ENCODE results near the gene TOMM20L. TPM values are rescaled to one million over a fixed set of nuclear protein-coding genes. Genes with fewer than 3 reads are reported as not detected.
"Not testable (repeated sequence)": the region's sequence is repeated elsewhere in the genome, so short reads cannot be mapped to it uniquely, and the experiment has no call there.

TOMM20L gene
- total RNA-seq: not detected in 2 replicates
- polyA plus RNA-seq (2012): not detected

DNA sequence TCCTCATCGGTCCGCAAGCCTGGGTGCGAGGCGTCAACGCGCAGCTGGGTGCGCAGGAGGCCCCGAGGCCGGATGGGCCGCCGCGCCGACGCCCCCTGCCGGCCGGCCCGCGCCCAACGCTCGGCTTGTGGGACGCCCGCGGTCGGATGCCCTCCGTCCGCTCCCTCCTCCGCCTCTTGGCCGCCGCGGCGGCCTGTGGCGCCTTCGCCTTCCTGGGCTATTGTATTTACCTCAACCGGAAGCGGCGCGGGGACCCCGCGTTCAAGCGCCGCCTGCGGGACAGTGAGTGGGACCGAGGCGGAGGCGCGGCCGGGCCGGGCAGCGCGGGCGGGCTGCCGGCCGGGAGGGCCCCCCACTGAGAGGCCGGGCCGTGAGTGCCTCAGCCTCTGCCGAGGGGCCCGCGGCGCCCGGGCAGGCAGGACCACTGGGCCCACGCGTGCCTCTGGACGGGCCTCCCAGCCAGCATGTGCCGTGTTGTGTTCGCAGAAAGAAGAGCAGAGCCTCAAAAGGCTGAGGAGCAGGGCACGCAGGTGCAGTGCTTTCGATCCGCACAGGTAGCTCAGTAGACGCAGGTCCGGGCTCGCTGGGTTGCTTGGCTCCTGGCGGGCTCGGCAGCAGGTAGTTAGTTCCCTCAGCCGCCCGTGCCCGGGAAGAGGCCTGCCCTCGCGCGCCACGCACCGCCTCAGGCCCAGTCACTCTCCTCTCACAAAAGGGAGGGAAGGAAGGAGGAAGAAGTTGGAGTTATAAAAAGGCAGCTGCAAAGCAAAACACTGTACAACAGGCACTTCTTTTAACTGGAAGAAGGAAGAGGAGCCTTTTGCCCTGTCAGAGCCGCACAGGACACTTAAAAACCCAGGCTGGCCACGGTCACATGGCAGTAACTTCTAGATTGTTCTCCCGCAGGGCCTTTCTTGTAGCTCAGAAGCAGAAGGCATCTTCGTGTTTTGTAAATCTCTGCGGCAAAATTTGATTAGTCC is at the start of gene TOMM20L:
Gene TOMM20L, plus strand, starts transcription at position 119 of the 977 bp plus-strand sequence. Its CDS starts 28 bp downstream, at position 147.
- DNase-seq (ENCODE audit: low read depth): peak; percentile 68

DNA sequence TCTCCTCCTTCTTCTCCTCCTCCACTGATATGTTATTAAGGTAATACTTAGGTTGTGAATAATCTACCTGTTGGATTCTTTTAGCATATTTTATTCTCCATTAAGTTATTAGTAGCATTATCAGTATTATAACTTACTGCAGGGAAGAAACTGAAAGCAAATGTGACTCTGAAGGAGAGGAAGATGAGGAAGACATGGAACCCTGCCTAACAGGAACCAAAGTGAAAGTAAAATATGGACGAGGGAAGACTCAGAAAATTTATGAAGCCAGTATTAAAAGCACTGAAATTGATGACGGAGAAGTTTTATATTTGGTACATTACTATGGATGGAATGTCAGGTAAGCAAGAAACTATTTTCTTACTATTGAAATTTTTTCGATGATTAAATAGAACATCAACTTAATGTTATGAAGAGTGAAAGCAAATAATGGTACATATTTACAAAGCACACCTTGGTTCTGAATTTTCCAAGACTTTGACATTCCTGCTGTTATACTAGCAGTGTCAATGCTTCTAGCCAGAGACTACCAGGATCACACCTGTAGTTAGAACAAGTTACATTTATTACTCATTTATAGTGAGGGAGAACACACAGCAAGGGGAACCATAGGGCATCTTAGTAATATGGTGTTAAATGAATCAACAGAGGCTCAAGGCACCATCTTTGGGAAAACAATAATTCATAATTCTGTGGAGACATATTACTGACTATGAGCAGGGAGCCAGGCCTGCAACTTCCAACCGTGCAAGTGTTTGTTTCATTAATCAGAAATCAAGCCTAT is 42.0 kb upstream of the TOMM20L start:
- DNase-seq (ENCODE audit: low read depth): no peak

GRCh38 chr14:58354808-58355207 is 40.9 kb upstream of the TOMM20L start:
- no peak for DNase-seq (ENCODE audit: low read depth)

DNA sequence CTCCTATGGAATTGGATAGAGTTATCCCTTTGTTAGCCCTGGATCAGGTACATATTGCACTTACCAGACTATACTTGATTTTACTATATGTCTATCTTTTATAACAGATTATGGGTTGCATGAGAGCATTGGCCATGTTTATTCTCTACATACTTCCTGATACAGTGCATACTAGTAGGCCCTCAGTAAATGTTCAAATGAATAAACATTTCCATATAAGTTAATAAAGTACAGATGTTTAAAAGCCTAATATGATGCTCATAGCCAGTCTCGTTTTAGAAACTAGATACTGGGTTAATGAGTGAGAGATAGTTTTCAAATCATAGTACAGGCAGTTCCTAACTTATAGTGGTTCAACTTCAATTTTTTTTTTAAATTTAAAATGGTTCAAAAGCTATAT is 39.5 kb upstream of the TOMM20L start:
- DNase-seq (ENCODE audit: low read depth): no peak

- not testable (repeated sequence) for DNase-seq (ENCODE audit: low read depth)
These were observed 33.5 kb upstream of the TOMM20L start for GRCh38 chr14:58362272-58362671.

GRCh38 chr14:58362798-58363412 is 32.8 kb upstream of the TOMM20L start:
- peak; percentile 5 for DNase-seq (ENCODE audit: low read depth)

GRCh38 chr14:58364316-58364715 is 31.4 kb upstream of the TOMM20L start:
- no peak for DNase-seq (ENCODE audit: low read depth)

DNA sequence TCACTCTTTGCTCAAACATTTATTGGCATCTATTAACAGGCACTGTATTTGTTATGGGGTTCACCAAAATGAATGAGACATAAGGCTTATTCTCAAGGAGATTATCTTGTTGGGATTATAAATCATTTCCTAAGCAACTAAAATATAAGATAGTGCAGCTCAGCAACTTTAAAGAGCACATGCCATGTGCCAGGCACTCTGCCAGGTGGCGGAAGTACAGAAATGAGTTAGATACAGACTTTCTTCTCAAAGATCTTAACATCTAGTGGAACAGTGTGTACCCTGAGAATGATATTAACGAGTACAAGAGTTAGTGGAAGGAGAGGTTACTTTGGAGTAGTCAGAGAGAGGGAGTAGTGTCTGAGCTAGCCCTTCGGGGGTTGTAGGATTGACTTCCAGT is 28.4 kb upstream of the TOMM20L start:
- DNase-seq (ENCODE audit: low read depth): no peak

- no peak for DNase-seq (ENCODE audit: low read depth)
These were observed 26.8 kb upstream of the TOMM20L start for GRCh38 chr14:58368956-58369355.

DNA sequence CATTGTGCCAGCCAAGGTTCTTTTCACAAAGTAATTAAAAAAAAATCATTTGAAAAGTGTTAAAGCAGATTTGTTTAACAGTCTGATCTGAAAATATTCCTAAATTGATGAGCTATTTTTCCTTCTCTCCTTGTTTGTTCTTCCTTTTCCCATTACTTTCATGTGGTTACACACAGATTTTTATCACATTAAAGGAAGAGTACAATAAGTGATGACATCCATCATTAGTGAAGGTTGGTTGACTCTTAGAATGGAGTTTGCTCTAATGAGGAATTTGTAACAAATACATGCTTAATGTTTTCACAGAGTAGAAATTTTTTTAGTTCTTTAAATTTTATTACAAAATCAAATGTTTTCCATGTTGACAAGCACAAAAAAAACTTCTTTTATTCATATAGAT is 18.9 kb upstream of the TOMM20L start:
- no peak for DNase-seq (ENCODE audit: low read depth)

GRCh38 chr14:58390830-58391229 is 4.9 kb upstream of the TOMM20L start:
- DNase-seq (ENCODE audit: low read depth): no peak

DNA sequence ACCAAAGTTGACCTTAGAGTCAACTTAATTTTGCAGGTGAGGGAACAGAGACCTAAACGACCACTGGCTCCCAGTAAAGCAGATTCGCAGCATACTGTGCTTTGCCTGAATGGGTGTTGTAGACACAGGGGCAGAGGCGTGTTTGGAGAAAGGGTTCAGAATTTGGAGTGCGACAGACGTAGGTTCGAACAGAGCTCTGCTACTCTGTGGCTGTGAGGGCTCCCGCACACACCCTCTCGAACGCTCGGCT is 243 bp upstream of the TOMM20L start:
- DNase-seq (ENCODE audit: low read depth): no peak

DNA sequence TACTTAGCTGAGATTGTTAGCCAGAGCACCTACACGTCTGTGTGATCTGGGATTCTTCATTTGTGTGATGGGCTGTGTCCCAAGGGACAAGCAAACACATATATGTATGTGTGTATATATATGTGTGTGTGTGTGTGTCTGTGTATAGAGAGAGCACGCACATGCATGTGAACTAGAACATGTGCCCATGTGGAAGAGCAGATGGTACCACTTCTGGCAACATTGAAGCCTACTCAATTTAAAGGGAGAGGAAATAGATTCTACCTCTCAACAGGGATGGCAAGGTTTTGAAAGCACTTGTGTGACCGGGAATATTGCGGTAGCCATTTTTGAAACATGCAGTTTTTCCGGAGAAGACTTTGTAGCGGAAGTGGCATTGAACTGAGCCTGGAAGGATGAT is 1.4 kb downstream of the TOMM20L start:
- DNase-seq (ENCODE audit: low read depth): no peak

DNA sequence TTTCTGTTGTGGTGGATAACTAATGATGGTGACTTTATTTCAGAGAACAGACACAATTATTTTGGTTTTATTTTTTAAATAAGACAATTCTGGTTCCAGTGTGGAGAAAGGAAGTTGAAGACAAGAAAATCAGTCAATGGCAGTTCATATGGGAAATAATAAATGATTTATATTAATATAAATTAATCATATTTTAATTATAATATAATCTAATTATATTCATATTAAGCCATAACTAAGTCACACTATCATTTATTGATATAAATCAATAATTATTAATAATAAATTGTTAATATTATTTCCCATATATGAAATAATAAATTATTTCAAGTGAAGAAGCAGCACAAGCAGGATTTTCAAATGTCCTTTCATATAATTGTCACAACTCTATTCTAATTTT is 2.8 kb downstream of the TOMM20L start:
- no peak for DNase-seq (ENCODE audit: low read depth)

- DNase-seq (ENCODE audit: low read depth): no peak
These were observed 3.2 kb downstream of the TOMM20L start for GRCh38 chr14:58398895-58399294.

GRCh38 chr14:58401587-58401986 is 5.9 kb downstream of the TOMM20L start:
- no peak for DNase-seq (ENCODE audit: low read depth)

DNA sequence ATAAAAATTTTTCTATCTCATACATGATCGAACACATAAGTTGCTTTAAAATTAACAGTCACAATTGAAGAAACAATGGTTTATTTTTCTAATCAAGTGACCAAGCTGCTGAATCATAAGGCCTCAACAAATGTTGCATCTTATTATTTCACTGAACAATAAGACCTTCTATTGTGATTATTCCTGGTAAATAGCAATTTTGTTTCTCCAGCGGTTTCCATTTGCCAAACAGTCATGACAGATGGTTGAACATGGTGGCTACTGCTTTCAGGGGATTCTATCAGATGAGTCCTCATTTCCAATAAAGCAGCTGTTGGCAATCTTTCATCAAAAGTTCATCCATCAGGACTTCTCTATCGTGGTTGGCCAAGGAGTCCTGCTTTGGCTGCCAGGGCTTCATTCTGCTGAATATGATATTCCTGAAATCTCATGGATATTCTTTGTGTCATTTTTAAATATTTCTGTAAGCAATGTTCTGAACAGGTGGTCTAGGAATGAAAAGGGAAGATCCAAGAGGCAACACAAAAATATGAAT is 13.0 kb downstream of the TOMM20L start:
- peak; percentile 37 for DNase-seq (ENCODE audit: low read depth)

- no peak for DNase-seq (ENCODE audit: low read depth)
These were observed 19.1 kb downstream of the TOMM20L start for GRCh38 chr14:58414845-58415244.

- no peak for DNase-seq (ENCODE audit: low read depth)
These were observed 20.2 kb downstream of the TOMM20L start for GRCh38 chr14:58415636-58416547.

GRCh38 chr14:58416934-58417333 is 21.2 kb downstream of the TOMM20L start:
- not testable (repeated sequence) for DNase-seq (ENCODE audit: low read depth)
